Fibroblast of skin of right quadriceps (primary cell): Measurements from ENCODE around the gene MUL1.

Source experiments
- DNase-seq: peaks from one replicate; pipeline ENCODE4 v3.0.0-alpha.2; 2013

MUL1 gene

DNA sequence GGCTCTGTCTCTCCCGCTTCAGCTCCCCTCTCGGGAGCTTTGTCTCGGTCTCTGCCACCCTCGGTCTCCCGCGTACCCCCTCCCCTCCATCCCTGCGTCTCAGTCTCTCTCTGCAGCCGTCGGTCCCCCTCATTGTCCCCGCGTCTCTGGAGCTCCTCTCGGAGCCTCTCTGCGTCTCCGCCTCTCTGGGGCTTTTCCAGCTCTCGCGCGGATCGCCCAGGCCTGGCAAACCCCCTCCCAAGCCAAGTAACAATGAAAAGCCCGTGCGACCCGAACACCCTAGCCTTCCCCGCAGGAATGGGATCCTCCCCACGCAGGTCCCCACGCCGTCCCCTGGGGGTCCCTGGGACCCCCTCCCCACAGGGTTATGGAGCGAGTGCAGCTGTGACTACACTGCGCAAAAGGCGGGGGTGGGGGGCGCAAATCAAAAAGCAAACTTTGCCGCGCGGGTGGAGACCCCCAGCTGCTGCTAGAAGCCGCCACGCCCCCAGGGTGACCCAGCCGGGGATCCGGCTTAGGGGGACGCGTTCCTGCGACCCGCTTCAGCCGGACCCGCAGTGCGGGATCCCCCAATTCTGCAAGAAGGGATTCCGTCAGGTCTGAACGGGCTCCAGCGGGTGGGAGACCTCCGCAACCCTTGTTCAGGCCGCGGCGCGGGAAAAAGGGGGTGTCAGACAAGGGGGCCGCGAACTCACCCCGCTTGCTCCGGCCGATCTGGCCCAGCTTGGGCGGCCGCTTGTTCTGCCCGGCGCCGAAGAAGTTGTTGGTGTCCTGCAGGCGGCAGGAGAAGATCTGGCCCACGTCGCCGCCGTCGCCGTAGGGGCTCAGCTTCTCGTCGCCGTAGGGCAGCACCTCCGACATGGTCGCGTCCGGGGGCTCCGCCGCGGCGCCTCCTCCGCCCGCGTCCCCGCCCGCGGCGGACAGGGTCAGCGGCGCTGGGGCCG is 23.2 kb downstream of the MUL1 start:
- peak; percentile 17 for DNase-seq

DNA sequence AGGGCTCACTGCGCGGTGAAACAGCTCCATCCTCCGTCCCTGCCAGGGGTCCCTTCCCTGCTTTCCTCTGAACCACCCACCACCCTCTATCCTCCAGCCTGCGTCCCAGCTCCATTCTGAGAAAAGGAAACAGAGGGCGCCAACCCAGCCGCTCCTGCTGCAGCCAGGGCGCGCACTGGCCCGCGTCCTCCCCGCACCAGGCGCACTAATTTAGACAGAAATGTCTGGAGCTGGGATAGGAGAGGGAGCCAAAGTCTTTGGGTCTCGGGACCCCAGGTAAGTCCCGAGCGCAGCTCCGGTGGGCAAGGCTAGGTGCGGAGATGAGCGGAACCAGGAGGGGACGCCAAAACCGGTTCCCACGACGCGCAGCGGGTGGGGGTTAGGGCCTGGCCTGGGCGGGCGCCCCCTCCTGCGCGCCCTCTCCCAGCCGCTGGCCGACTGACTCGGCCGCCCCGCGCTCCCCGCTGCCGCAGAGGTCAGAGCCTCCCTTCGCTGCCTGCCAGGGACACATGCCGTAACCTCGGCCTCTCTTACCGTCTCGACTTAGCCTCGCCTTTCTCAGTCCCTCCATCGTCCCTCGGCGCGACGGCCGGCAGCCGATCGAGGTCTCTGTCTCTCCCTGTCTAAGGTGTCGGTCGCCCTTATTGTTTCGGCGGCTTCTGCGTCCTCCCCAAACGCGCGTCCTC is 24.0 kb downstream of the MUL1 start:
- DNase-seq, result peak; percentile 13

GRCh38 chr1:20483098-20483832 is 24.7 kb downstream of the MUL1 start:
- DNase-seq, result no peak

DNA sequence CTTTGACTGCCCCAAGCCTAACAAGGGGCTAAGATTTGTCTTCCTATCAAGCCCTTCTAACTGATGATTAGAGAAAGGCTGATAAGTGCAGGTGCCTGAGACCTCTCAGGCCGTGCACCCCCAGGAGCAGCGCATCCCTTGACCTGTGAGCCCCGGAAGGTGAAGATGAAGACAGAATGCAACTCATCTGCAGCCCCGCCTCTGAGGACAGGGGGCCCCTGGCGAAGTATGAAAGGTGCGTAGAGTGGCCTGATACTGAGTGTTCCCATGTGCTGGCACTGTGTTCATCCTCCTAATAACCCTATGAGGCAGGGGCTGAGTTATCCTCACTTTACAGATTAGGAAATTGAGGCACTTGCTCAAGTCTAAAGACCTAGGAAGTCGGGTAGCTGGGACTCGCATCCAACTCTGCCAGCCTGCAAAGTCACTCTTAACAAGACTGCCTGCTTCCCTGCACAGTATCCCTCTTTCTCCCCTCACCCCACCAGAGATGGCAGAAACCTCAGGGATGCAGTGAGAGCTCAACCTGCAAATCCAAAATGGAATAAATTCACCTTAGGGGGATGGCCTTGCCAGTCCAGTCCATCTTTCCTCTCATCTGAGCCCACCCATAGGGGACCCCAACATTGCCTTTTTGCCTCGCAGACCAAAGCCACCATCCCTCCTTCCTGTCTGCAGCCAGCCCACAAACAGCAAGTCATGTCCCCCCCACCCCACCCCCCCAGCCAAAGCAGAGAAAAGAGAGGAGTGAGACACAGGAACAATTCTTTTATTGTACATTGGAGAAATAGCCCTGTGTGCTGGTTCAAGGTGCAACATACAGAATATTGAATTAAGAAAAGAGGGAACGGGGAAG is 26.1 kb downstream of the MUL1 start:
- DNase-seq, result no peak

GRCh38 chr1:20480951-20481617 is 26.9 kb downstream of the MUL1 start:
- DNase-seq, result no peak

DNA sequence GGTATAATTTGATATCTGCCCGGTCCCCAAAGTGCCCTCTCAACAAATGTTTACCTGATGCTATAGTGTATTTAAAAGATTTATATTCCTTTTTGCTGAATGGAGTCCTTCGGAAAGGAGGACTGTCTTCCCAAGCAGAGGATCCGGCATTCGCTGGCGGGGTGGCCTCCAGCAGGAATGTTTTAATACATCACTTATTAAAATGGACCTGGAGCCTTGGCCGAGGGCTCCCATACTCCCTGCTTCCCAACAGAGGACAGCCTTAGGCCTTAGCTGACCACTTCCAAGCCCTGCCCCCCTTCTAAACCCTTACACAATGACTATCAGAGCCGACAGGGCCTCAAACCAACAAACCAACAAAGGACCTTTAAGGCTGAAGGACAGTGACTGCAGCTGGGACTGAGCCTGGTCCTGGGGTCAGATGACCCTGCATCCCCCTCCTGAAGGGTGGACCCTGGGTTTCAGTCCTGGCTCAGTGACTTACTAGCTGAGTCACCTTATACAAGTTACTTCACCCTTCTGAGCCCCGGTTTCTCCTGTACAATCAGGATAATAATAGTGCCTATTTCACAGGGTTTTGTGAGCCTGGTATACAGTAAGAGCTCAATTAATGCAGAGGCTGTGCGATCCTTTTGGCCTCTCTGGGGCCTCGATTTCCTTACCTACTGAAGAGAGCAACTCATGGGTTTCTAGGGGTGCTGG is 27.6 kb downstream of the MUL1 start:
- DNase-seq, result no peak

DNA sequence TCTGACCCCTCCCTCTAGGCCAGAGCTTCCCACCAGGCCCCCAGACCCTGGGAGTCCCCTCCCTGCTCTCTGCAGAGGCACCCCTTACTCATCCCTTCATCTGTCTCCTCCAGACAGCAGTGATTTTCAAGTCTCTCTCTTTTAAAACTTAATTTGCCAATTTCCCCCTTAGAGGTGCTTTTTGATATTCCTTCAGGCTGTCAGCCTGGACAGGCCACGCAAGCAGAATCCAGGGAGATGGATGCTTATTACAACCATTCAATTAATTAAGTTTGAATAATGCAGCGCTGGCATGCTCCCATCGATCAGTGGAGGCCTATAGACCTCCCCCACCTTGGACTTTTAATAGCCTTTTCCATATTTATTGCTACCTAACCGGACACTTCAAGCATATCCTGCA is 28.1 kb downstream of the MUL1 start:
- DNase-seq, result no peak

DNA sequence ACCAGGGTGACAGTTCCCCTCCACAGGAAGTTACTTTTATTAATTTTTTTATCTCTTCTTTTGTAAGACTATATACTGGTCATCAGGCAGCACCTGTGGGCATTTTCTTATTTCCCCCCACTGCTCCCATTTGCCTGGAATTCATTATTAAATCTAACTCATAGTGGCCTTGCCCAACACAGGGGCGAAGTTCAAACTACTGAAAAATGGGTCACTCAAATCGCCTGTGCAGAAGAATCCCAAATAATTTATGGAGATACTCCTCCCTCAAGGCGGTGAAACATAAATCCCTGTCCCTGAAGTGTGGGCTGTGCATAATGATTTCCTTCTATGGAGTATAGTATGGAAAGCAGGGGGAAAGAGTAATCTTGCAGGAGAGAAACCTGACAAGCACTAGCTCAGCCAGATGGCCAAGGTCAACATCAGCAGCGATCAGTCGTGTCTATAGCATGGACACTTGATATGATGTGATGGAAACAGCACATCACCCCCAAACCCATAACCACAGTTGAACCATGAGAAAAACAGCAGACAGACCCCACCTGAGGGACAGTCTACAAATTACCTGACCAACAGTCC is 29.8 kb downstream of the MUL1 start:
- DNase-seq, result no peak

DNA sequence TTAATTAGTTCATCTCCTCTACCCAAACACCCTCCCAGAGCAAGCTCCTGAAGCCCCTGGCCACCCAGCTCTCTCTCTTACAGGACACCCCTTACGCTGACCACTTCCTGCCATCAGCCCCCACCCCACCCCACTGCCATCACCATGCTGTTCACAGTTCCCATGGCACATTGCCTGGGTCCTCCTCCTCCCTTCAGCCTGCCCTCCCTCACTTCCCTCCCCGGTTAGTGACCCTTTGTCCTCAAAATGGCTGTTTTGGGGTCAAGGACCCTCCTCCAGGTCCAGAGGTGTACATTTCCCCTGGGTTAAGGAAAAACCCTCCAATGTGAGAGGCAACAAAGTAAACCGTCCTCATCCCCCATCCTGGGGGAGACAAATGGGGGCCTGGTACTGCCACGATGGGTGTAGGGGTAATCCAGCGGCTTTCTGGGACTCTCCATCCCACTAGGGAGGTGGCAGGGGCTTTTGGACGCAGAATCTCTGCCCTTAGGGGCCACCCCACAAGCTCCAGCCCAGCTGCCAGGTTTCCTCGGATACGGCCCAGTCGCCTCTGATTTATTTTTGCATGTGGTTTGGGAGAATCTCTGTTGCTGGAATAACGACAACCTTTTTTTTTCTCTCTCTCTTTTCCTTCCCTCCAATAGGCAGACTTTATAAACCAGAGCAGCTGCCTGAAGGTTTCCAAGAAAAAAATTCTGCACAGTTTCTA is 30.4 kb downstream of the MUL1 start:
- no peak for DNase-seq

- no peak for DNase-seq
These were observed 31.5 kb downstream of the MUL1 start for GRCh38 chr1:20476265-20477038.

DNA sequence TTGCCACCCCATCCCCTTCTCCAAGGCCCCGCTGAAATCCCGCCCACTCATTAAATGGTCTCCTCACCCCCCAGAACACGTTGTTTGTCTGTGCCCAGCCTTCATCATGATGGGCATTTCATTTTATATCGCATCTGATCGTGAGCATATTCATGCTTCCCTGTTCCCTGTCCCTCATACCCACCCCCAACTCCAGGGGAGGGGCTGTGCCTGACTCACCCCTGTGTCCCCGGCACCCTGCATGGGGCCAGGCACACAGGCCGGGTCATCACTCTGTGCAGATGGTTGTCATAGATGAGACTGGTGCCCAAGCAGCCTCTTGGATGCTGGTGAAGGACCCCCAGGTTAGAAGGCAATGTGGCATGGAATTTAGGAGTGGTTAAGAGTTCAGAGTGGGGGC is 33.0 kb downstream of the MUL1 start:
- no peak for DNase-seq

DNA sequence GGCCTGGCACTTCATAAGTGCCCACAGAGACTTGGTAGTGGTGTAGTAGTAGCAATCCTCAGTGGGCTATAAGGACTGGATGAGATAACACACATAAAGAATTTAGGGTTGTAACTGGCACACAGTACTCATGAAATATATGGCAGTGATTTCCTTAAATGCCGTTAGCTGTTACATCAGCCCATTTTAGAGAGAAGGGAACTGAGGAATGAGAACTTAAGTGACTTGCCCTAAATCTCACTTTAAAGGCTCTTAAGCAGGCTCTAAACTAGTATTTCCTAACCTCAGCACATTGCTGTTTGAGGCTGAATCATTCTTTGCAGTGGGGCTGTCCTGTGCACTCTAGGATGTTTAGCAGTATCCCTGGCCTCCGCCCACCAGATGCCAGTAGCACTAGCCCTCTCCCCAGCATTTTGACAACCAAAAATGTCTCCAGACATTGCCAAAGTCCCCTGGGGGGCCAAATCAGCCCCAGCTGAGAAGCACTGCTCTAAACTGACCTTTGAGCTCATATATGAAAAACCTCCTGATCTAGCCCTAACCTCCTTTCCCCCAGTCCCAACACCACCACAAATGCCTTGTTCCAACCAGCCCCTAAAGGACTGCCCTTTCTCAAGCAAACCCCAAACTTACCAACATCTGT is 33.5 kb downstream of the MUL1 start:
- DNase-seq, result no peak

DNA sequence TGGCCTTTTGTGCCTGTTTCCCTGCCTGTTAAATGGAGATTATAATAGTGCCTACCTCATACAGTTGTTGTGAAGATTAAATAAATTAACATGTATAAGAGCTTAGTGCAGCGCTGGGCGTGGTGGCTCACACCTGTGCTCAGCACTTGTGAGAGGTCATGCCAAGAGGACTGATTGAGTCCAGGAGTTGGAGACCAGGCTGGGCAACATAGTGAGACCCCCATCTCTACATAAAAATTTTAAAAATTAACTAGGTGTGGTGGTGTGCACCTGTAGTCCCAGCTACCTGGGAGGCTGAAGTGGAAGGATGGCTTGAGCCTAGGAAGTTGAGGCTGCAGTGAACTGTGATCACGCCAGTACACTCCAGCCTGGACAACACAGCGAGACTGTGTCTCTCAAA is 34.1 kb downstream of the MUL1 start:
- DNase-seq, result no peak

GRCh38 chr1:20472860-20473711 is 34.9 kb downstream of the MUL1 start:
- DNase-seq, result peak; percentile 44

GRCh38 chr1:20472121-20472520 is 35.8 kb downstream of the MUL1 start:
- no peak for DNase-seq

- no peak for DNase-seq
These were observed 37.8 kb downstream of the MUL1 start for GRCh38 chr1:20470194-20470593.

DNA sequence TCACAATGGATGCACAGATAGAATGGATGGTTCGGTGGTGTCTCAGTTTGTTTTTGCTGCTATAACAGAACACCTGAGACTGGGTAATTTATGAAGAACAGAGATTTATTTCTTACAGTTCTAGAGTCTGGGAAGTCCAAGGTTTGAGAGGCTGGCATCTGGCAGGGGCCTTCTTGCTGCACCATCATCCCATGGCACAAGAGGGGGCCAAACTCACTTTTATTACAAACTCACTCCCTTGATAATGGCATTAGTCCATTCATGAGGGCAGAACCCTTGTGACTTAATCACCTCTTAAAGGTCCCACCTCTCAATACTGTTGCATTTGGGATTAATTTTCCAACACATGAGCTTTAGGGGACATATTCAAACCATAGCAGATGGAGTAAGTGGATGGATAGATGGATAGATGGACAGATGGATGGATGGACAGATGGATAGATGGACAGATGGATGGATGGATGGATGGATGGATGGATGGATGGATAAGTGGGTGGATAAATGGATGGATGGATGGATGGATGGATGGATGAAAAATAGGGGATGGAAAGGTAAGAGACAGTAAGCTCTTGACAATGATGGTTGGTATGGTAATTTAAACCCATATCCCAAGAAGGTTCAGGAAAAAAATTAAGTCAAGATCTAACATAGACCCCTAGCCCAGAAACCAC is 38.4 kb downstream of the MUL1 start:
- DNase-seq, result no peak
